Measurements from ENCODE around the gene OSTN. TPM values are rescaled to one million over a fixed set of nuclear protein-coding genes. Genes with fewer than 3 reads are reported as not detected.

OSTN gene
- polyA plus RNA-seq, 3 donors from 2014 or later, result not detected

- no peak overlapping the region for H3K4me3 Mint-ChIP-seq
Observed at GRCh38 chr3:191192941-191193340, 6.1 kb upstream of the OSTN start.

GRCh38 chr3:191197761-191198306 lies 1.2 kb upstream of the OSTN start:
- Mint-ChIP-seq H3K4me3 (no peak overlapping the region), H3K36me3 (no peaks in the 10 kb centered on the region), H3K27ac (no peak overlapping the region)

More at GRCh38 chr3:191192941-191193340, 6.1 kb upstream of the OSTN start:
- Mint-ChIP-seq H3K4me1 (no peaks in the 10 kb centered on the region), H3K27me3 (ENCODE audit: low read depth in 3 of 3) (peaks cover 0 to 2% (median 2%) of the 10 kb centered on the region in 3 donors), H3K9me3 (peaks cover 0 to 15% (median 8%) of the 10 kb centered on the region in 6 donors), H3K36me3 (no peaks in the 10 kb centered on the region), H3K27ac (no peak overlapping the region)
- no peak for DNase-seq

GRCh38 chr3:191198480-191198879 lies 561 bp upstream of the OSTN start:
- no peaks in the 10 kb centered on the region for H3K36me3 Mint-ChIP-seq

More at GRCh38 chr3:191197761-191198306, 1.2 kb upstream of the OSTN start:
- Mint-ChIP-seq H3K9me3 (peaks cover 0 to 7% (median 4%) of the 10 kb centered on the region in 6 donors), H3K27me3 (ENCODE audit: low read depth in 3 of 3) (peaks cover 0 to 4% (median under 1%) of the 10 kb centered on the region in 3 donors), H3K4me1 (no peaks in the 10 kb centered on the region)
- DNase-seq, result no peak

GRCh38 chr3:191210032-191210431 lies 11.0 kb downstream of the OSTN start:
- Mint-ChIP-seq H3K36me3 (no peaks in the 10 kb centered on the region), H3K9me3 (peaks cover 0 to 4% (median 1%) of the 10 kb centered on the region in 6 donors), H3K4me1 (no peaks in the 10 kb centered on the region), H3K27ac (no peak overlapping the region), H3K4me3 (no peak overlapping the region), H3K27me3 (ENCODE audit: low read depth in 3 of 3) (no peaks in the 10 kb centered on the region)
- no peak for DNase-seq

More at GRCh38 chr3:191198480-191198879, 561 bp upstream of the OSTN start:
- no peak overlapping the region for H3K27ac Mint-ChIP-seq
- no peak overlapping the region for H3K4me3 Mint-ChIP-seq
- peaks cover 0 to 4% (median 0%) of the 10 kb centered on the region in 3 donors for H3K27me3 Mint-ChIP-seq (ENCODE audit: low read depth in 3 of 3)
- H3K9me3 Mint-ChIP-seq, result peaks cover 0 to 6% (median 4%) of the 10 kb centered on the region in 6 donors
- H3K4me1 Mint-ChIP-seq, result no peaks in the 10 kb centered on the region
- no peak for DNase-seq

- Mint-ChIP-seq H3K27ac (no peak overlapping the region), H3K9me3 (peaks cover 0 to 7% (median 2%) of the 10 kb centered on the region in 6 donors), H3K4me1 (no peaks in the 10 kb centered on the region), H3K36me3 (peaks cover 0 to 4% (median 0%) of the 10 kb centered on the region in 3 donors), H3K4me3 (no peak overlapping the region), H3K27me3 (ENCODE audit: low read depth in 3 of 3) (peaks cover 0 to 3% (median 0%) of the 10 kb centered on the region in 3 donors)
- no peak for DNase-seq
Observed at GRCh38 chr3:191216510-191216909, 17.5 kb downstream of the OSTN start.

- peaks cover 0 to 4% (median 0%) of the 10 kb centered on the region in 3 donors for H3K36me3 Mint-ChIP-seq
- DNase-seq, result no peak
- H3K27me3 Mint-ChIP-seq (ENCODE audit: low read depth in 3 of 3), result peaks cover 0 to 3% (median 0%) of the 10 kb centered on the region in 3 donors
- no peak overlapping the region for H3K27ac Mint-ChIP-seq
- H3K4me3 Mint-ChIP-seq, result no peak overlapping the region
- no peaks in the 10 kb centered on the region for H3K4me1 Mint-ChIP-seq
- peaks cover 0 to 11% (median 4%) of the 10 kb centered on the region in 6 donors for H3K9me3 Mint-ChIP-seq
Observed at GRCh38 chr3:191217301-191217700, 18.3 kb downstream of the OSTN start.

GRCh38 chr3:191220908-191221307 lies 21.9 kb downstream of the OSTN start:
- H3K4me1 Mint-ChIP-seq, result no peaks in the 10 kb centered on the region
- H3K9me3 Mint-ChIP-seq, result peaks cover 0 to 12% (median 1%) of the 10 kb centered on the region in 6 donors
- no peak overlapping the region for H3K4me3 Mint-ChIP-seq
- peaks cover 0 to 3% (median 0%) of the 10 kb centered on the region in 3 donors for H3K27me3 Mint-ChIP-seq (ENCODE audit: low read depth in 3 of 3)
- H3K27ac Mint-ChIP-seq, result no peak overlapping the region
- peaks cover 0 to 4% (median 0%) of the 10 kb centered on the region in 3 donors for H3K36me3 Mint-ChIP-seq
- no peak for DNase-seq

- H3K36me3 Mint-ChIP-seq, result peaks cover 0 to 1% (median 0%) of the 10 kb centered on the region in 3 donors
- peaks cover 0 to 9% (median 1%) of the 10 kb centered on the region in 6 donors for H3K9me3 Mint-ChIP-seq
- no peaks in the 10 kb centered on the region for H3K4me1 Mint-ChIP-seq
- no peak overlapping the region for H3K4me3 Mint-ChIP-seq
- no peak overlapping the region for H3K27ac Mint-ChIP-seq
- DNase-seq, result no peak
- peaks cover 0 to 3% (median 0%) of the 10 kb centered on the region in 3 donors for H3K27me3 Mint-ChIP-seq (ENCODE audit: low read depth in 3 of 3)
Observed at GRCh38 chr3:191221638-191222037, 22.6 kb downstream of the OSTN start.

- Mint-ChIP-seq H3K4me3 (no peak overlapping the region), H3K36me3 (no peaks in the 10 kb centered on the region), H3K4me1 (no peaks in the 10 kb centered on the region), H3K27me3 (ENCODE audit: low read depth in 3 of 3) (no peaks in the 10 kb centered on the region), H3K9me3 (peaks cover 0 to 2% (median 0%) of the 10 kb centered on the region in 6 donors), H3K27ac (no peak overlapping the region)
- DNase-seq, result no peak
Observed at GRCh38 chr3:191227541-191227940, 28.5 kb downstream of the OSTN start.

GRCh38 chr3:191234216-191234615 lies 35.2 kb downstream of the OSTN start:
- H3K4me1 Mint-ChIP-seq, result no peaks in the 10 kb centered on the region
- H3K4me3 Mint-ChIP-seq, result no peak overlapping the region
- DNase-seq, result no peak
- no peaks in the 10 kb centered on the region for H3K36me3 Mint-ChIP-seq
- H3K27ac Mint-ChIP-seq, result no peak overlapping the region
- peaks cover 0 to 3% (median 0%) of the 10 kb centered on the region in 3 donors for H3K27me3 Mint-ChIP-seq (ENCODE audit: low read depth in 3 of 3)
- H3K9me3 Mint-ChIP-seq, result peaks cover 0 to 2% (median 0%) of the 10 kb centered on the region in 6 donors

- Mint-ChIP-seq H3K27ac (no peak overlapping the region), H3K4me1 (no peaks in the 10 kb centered on the region), H3K9me3 (peaks cover 0 to 2% (median 0%) of the 10 kb centered on the region in 6 donors), H3K27me3 (ENCODE audit: low read depth in 3 of 3) (peaks cover 0 to 3% (median 0%) of the 10 kb centered on the region in 3 donors), H3K4me3 (no peak overlapping the region), H3K36me3 (no peaks in the 10 kb centered on the region)
- DNase-seq, result no peak
Observed at GRCh38 chr3:191235331-191236314, 36.6 kb downstream of the OSTN start.

GRCh38 chr3:191236646-191237045 lies 37.6 kb downstream of the OSTN start:
- peaks cover 0 to 2% (median 0%) of the 10 kb centered on the region in 6 donors for H3K9me3 Mint-ChIP-seq
- no peaks in the 10 kb centered on the region for H3K4me1 Mint-ChIP-seq
- no peaks in the 10 kb centered on the region for H3K36me3 Mint-ChIP-seq
- DNase-seq, result no peak
- H3K27ac Mint-ChIP-seq, result no peak overlapping the region
- H3K27me3 Mint-ChIP-seq (ENCODE audit: low read depth in 3 of 3), result peaks cover 0 to 3% (median 0%) of the 10 kb centered on the region in 3 donors
- no peak overlapping the region for H3K4me3 Mint-ChIP-seq

GRCh38 chr3:191237047-191237882 lies 38.2 kb downstream of the OSTN start:
- no peaks in the 10 kb centered on the region for H3K36me3 Mint-ChIP-seq
- H3K4me3 Mint-ChIP-seq, result no peak overlapping the region
- H3K27ac Mint-ChIP-seq, result no peak overlapping the region
- peaks cover 0 to 3% (median 0%) of the 10 kb centered on the region in 3 donors for H3K27me3 Mint-ChIP-seq (ENCODE audit: low read depth in 3 of 3)
- no peak for DNase-seq
- no peaks in the 10 kb centered on the region for H3K4me1 Mint-ChIP-seq
- H3K9me3 Mint-ChIP-seq, result peaks cover 0 to 2% (median 0%) of the 10 kb centered on the region in 6 donors

Measured in immature natural killer cell (primary cell).